ENCODE results near the gene CSRP1. TPM values are rescaled to one million over a fixed set of nuclear protein-coding genes. Genes with fewer than 3 reads are reported as not detected.

CSRP1 gene
- total and polyA plus RNA-seq, 2 of the 13 experiments (the other 11 are each of a cell fraction or from before 2014, with no cell fraction given) = 17.7 to 68.9 TPM

DNA sequence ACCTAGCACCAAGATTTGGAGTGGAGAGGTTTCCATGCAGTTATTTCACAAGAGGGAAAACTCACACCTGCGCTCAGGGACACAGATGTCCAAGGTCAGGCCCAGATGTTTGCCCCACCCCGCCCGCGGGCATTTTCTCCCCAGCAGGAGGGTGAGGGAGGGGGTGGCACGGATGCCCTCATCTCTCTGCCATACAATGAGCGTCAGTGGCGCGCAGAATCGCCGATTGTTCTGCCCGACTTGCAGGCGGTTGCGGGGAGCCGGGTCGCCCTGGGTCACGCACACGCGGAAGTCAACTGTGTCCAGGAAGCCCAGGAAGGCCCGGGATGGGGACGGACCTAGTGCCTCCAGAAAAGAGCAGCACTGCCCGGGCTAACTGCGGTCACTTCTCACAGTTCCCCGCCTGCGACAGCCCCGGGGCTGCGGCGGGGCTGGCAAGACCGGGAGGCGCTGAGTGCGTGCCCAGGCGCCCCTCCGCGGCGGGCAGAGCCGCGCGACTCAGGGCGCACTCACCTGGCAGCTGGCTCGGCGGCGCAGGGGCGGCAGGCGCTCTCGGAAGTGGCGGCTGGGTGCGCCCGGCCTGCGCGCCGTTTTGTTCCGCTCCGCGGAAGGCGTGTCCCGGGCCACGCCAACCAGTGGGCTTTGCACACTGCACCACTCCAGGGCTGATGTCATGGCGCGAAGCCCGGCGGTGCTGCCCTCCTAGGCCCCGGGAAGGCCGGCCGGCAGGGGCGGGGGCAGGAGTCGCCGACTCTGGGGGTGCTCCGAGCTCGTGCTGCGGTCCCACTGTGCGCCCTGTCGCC, at the start of gene CSRP1 (continued):
- TF ChIP-seq, protein P1, sequence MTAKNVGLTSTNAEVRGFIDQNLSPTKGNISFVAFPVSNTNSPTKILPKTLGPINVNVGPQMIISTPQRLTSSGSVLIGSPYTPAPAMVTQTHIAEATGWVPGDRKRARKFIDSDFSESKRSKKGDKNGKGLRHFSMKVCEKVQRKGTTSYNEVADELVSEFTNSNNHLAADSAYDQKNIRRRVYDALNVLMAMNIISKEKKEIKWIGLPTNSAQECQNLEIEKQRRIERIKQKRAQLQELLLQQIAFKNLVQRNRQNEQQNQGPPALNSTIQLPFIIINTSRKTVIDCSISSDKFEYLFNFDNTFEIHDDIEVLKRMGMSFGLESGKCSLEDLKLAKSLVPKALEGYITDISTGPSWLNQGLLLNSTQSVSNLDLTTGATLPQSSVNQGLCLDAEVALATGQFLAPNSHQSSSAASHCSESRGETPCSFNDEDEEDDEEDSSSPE (CRISPR knock-in tag; IDR thresholded peaks at IDR 0.05) = peak; percentile 62
- TF ChIP-seq JUND (CRISPR knock-in tag; IDR thresholded peaks at IDR 0.05) = no peak
- TF ChIP-seq TCF12 (IDR thresholded peaks at IDR 0.05) = no peak
- TF ChIP-seq TCF12 (CRISPR knock-in tag; IDR thresholded peaks at IDR 0.05) = peak; percentile 70; the same call in 1 of the 2 replicates
- peak; percentile 26; the same call in 1 of the 2 replicates for TF ChIP-seq MEIS2 (CRISPR knock-in tag; IDR thresholded peaks at IDR 0.05)
- peak; percentile 55; the same call in 1 of the 2 replicates for TF ChIP-seq GATAD1 (CRISPR knock-in tag; IDR thresholded peaks at IDR 0.05)
- peak; percentile 68 for TF ChIP-seq HIC2 (CRISPR knock-in tag; IDR thresholded peaks at IDR 0.05; ENCODE audit: low read depth)
- peak; percentile 42; the same call in 1 of the 2 replicates for TF ChIP-seq NR2C2 (CRISPR knock-in tag; IDR thresholded peaks at IDR 0.05; ENCODE audit: borderline replicate concordance)
- TF ChIP-seq, protein P2, sequence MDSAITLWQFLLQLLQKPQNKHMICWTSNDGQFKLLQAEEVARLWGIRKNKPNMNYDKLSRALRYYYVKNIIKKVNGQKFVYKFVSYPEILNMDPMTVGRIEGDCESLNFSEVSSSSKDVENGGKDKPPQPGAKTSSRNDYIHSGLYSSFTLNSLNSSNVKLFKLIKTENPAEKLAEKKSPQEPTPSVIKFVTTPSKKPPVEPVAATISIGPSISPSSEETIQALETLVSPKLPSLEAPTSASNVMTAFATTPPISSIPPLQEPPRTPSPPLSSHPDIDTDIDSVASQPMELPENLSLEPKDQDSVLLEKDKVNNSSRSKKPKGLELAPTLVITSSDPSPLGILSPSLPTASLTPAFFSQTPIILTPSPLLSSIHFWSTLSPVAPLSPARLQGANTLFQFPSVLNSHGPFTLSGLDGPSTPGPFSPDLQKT (CRISPR knock-in tag; IDR thresholded peaks at IDR 0.05; ENCODE audit: borderline replicate concordance) = no peak
- TF ChIP-seq ZKSCAN1 (IDR thresholded peaks at IDR 0.05; ENCODE audit: low read length) = peak; percentile 80; the same call in 1 of the 2 replicates
- TF ChIP-seq ZNF607 (CRISPR knock-in tag; IDR thresholded peaks at IDR 0.05; ENCODE audit: borderline replicate concordance) = peak; percentile 80
- peak; percentile 52; the same call in 1 of the 2 replicates for TF ChIP-seq KMT2B (CRISPR knock-in tag; IDR thresholded peaks at IDR 0.05)
- peak; percentile 38; the same call in 1 of the 2 replicates for TF ChIP-seq PHF8 (CRISPR knock-in tag; IDR thresholded peaks at IDR 0.05)
- TF ChIP-seq, protein P3, sequence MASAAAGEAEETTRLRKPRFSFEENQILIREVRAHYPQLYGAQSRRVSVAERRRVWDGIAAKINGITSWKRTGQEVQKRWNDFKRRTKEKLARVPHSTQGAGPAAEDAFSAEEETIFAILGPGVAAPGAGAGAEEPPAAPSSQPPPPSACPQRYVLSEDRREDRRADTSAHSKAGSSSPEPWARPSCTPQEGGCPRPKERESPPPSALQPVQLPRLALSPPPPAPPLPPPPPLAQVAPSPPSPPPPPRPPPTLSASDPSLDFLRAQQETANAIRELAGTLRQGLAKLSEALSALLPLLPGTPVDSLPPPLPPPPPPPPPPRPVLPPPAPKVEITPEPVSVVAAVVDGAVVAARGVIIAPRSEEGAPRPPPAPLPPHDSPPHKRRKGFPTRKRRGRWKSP (CRISPR knock-in tag; IDR thresholded peaks at IDR 0.05) = peak; percentile 67; the same call in 1 of the 2 replicates
- TF ChIP-seq SETDB1 (CRISPR knock-in tag; IDR thresholded peaks at IDR 0.05; ENCODE audit: borderline replicate concordance) = no peak
- no peak for TF ChIP-seq SOX6 (IDR thresholded peaks at IDR 0.05)
- no peak for TF ChIP-seq SOX6 (CRISPR knock-in tag; IDR thresholded peaks at IDR 0.05)
- peak; percentile 58 for TF ChIP-seq TAF1 (CRISPR knock-in tag; IDR thresholded peaks at IDR 0.05)
- peak; percentile 68; the same call in 1 of the 2 replicates for TF ChIP-seq HOXA3 (CRISPR knock-in tag; IDR thresholded peaks at IDR 0.05)
- peak; percentile 27; the same call in 1 of the 2 replicates for TF ChIP-seq ZNF205 (CRISPR knock-in tag; IDR thresholded peaks at IDR 0.05)
- TF ChIP-seq RORA (CRISPR knock-in tag; IDR thresholded peaks at IDR 0.05) = 0 out of 2 replicates have a peak, but pooled peaks have one; percentile 28
- peak; percentile 46; the same call in 1 of the 2 replicates for TF ChIP-seq ZFP91 (CRISPR knock-in tag; IDR thresholded peaks at IDR 0.05; ENCODE audit: borderline replicate concordance)
- peak; percentile 72; the same call in 1 of the 2 replicates for TF ChIP-seq ATF3 (CRISPR knock-in tag; IDR thresholded peaks at IDR 0.05)
